GM18505 (cell line): ENCODE measurements around the gene NRXN2.
"Not testable (repeated sequence)": the region's sequence is repeated elsewhere in the genome, so short reads cannot be mapped to it uniquely, and the experiment has no call there.

ENCODE experiments used
- ATAC-seq: cut with Tn5 transposase; IDR thresholded peaks from one replicate; pipeline ENCODE4 v1.9.1; 2021; ENCODE audit not compliant: unreplicated experiment
- POLR2A ChIP-seq: IDR thresholded peaks from 4 replicates; pipeline ENCODE4 v1.6.1; 2011; ENCODE audit warnings: borderline replicate concordance; ENCODE audit not compliant: insufficient read depth, insufficient read length; ENCODE audit errors: extremely low read depth

NRXN2 gene

DNA sequence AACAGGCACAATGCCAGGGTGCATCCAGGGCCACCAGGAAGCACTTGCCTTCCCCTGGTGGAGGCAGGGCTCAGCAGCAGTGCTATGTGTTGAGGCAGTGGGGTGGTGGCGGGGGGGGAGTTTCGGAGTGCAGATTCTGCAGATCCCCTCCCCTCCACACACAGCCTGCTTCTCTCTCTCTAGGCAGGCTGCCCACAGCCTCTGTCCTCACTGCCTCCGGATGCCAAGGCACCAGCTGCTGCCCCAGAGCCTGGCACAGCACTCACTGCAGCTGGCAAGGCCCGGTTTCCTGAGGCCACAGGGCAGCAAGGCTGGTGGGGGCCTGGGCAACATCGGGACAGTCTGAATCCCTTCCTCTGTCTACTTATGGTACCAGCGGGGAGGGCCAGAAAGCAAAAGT is 35.8 kb downstream of the NRXN2 start:
- no peak for ATAC-seq
- no peak for TF ChIP-seq POLR2A

DNA sequence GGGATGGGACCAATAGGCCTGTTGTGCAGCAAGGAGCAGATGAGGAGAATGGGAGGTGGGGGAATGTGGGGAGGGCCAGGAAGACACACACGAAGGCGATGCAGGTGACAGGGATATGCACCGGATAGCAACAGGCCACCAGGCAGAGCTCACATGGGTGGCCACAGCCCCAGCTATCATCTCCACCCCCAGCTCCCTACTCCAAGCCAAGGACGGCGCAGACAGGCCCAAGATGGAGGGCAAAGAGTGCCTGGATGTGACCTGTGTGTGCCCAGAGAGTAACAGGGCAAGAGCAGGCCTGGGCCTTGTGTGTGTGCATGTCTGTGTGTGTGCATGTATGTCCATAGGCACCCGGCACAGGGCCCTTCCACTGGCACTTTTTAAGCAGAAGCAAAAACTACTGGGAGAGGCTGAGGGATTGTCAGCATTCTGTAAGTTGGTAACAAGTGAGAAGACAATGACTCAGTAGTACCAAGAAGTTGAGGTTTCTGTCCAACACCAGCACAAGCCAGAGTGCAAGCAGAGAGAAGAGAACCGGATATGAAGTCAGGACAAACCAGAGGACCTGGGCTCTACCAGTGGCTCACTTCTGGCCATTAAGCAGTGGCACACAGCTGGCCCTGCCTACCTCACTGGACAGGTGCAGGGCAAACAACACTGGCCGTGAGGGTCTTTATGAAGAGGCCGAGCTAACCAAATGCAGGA is 36.4 kb downstream of the NRXN2 start:
- no peak for TF ChIP-seq POLR2A
- ATAC-seq: no peak

DNA sequence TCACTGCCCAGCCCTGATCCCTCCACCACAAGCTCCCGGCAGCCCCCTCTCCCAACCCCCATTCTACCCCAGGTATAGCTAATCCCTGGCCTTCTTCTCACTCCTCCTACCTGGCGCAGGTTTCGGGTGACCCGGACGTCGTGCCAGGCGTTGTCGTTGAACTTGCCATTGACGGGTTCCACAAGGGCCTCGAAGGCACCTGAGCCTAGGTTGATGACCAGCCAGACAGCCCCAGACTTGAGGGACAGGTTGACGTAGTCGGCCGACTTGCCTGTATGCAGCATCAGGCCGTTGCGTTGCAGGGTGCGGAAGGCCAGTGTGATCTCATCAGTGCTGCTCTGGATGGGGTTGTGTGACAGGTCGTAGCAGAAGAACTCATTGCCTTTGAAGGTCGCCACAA is 37.5 kb downstream of the NRXN2 start:
- no peak for ATAC-seq
- no peak for TF ChIP-seq POLR2A

DNA sequence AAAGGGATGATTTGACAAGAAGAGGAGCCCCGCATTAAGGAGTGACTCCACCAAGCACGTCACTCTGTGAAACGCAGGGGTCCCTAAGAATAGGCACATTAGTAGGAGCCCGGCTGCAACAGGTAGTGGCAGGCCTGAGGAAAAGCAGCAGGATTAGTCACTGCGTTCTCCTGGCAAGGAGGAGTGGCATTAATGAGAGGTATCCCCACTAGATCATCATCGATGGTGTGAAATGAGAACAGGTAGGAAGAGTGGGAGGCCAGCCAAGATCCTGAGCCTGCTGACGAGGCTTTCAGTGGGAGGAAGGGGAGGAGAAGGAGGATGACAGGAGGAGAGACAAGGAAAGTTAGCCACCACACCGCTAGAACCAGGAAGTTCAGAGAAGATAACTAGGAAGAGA is 38.6 kb downstream of the NRXN2 start:
- no peak for ATAC-seq
- no peak for TF ChIP-seq POLR2A

DNA sequence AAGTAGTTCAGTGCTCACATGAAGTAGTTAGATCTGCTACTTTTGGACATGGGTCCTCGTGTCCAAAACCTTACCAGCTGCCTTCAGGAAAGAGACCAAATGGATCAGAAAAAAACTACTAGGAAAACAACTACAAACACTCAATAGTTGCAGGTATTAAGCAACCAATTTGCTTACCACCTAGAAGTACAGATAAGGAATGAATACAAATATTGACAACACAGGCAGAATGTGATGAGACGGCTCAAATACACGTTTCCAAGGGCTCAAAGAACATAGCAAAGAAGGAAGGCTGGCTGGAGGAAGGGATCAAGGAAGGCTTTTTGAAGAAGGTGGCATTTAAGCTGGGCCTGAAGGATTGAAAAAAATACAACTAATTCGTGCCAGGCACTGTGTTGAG is 41.8 kb downstream of the NRXN2 start:
- no peak for TF ChIP-seq POLR2A

DNA sequence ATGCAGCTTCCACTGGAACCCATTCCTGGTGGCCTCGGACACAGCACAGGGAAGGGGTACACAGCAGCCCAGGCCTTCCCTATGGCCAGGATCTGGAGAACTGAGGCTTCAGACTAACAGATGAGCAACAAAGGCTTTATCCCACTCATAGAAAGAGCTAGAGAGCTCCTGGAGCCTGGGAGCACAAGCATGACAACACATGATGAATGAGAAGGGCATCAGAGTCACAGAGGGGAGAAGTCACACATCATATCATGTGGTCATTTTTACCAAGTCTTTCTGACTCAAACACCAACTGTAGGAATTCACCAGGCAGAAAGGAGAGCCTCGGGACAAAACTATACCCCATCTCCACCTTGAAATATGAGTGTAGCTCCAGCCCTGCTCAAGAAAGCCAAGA is 43.2 kb downstream of the NRXN2 start:
- no peak for TF ChIP-seq POLR2A
- ATAC-seq: no peak

More for the DNA sequence above, 41.8 kb downstream of the NRXN2 start:
- ATAC-seq: no peak

DNA sequence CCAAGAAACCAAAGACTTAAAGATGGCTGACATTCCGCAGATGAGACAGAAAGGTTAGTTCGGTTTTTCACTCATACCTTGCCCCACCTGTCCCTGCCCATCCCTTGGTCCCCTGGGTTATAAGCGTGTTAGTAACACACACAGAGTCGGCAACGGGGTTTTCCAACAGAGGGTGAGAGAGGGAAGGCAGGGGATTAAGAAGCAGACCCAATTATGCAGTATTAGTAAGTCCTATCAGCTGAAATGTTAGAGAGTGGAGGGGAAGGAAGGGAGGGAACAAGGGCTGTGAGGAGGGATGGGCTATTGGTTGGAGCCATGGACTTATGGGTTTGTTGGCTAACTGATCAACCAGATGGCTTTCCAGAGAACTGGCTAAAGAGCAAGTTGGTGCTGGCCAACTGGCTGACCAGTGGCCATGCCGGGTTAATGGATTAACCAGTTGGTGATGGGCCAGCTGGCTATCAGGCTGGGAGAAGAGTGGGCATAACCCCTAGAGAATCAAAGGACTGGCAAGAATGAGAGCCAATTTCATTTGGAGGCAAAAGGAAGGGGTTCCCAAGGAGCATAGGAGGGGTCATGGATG is 45.5 kb downstream of the NRXN2 start:
- ATAC-seq: no peak

DNA sequence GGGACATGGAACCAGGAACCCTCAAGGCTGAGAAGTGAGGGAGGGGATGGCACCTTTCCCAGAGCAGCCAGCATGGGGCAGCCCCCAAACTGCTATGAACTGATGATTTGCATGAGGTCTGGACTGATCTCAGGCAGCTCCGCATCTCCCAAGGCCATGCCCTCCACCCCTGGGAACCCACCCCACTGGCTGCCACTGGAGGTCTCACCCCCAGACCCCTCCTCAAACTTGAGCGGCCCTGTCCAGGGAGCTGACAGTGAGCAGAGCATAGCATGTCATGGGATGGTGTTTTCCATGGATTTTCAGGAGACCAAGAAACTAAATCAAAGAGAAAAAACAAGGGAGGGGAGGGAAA is 46.8 kb downstream of the NRXN2 start:
- TF ChIP-seq POLR2A: no peak
- ATAC-seq: no peak

More for the DNA sequence above, 45.5 kb downstream of the NRXN2 start:
- TF ChIP-seq POLR2A: no peak

DNA sequence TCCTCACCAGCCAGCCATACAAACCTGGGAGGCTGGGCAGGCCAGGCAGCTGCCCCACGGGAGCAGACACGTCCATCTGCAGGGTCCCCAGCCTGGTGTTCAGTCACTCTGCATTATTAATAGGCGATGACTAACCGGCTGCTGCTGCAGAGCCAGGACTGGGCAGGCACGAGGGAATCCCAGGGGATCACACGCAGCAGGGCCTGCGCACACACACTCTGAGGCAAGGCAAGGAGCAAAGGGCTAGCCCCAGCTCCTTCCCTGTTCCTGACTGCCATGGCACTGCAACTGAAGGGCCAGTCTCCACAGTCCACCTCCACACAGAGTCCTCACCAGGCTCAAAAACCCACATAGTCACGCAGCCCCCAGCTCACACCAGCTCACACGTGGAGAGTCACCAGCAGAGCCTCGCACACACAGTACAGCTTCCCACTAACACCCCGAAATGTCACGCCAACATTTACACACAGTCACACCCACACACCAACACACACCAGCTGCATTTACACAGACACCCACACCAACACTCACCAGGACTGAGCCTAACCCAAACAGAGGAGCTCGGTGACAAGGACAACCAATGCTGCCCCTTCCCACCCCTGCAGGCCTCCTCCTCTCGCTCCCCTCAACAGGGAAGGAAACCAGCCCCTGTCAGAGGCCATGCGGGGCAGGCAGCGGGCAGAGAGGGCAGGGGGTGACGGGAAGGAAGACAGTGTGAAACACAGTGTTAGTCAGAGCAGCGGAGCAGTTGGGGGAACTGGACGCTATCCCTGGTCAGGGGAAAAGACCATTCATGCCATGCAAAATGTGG is 47.3 kb downstream of the NRXN2 start:
- ATAC-seq: no peak

DNA sequence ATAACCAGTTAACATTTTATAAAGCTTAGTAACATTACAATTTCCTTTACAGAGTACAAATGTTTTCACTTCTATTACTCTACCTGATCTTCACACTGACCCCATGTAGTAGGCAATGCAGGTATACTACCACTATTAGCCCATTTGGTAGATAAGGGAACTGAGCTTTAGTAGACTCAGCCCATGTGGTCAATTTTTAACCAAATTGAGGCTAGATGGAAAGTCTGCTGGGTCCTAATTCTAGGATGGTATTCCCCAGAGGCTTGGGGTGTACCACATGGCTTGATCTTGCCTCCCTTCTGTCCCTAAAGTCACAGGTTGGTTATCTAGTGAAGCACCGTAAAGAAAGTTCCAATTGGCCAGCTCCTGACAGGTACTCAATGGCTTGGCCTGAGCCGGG is 48.2 kb downstream of the NRXN2 start:
- ATAC-seq: no peak

More for the DNA sequence above, 47.3 kb downstream of the NRXN2 start:
- no peak for TF ChIP-seq POLR2A

DNA sequence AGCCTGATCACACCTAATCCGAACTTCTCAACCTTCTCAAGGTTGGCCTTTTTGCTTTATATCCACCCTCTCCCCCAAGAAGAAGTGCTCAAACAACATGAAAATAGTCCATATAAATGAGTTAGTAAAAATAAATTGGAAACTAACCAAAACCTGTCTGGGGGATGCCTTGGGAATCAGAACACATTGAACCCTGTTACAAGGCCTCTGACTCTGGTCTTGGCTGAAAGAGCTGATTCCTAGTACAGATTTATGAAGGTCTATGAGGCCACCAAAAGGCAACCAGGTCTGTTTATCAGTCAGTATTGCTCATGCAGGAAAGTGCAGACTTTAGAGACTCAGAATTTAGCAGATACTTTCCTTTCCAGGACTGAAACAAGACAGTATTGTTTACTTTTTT is 49.7 kb downstream of the NRXN2 start:
- no peak for ATAC-seq

More for the DNA sequence above, 48.2 kb downstream of the NRXN2 start:
- TF ChIP-seq POLR2A: no peak

DNA sequence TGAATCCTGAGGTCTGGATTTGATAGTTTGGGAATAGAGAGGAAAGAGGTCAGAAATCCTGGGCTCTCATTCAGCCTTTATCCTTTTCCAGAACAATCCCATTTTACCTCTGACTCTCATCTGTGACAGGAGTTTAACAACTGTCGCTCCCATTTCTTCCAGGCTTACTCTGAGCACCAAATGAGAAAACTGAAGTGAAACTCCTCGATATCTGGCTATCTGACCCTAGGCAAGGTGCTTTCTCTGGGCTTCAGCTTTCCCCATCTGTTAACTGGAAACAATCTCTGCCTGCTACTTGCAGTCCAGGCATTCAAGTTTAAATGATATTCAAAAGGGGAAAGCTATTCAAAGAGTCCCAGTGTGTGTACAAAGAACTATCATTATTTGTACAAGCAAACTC is 50.1 kb downstream of the NRXN2 start:
- no peak for TF ChIP-seq POLR2A
- ATAC-seq: no peak

More for the DNA sequence above, 49.7 kb downstream of the NRXN2 start:
- TF ChIP-seq POLR2A: no peak

DNA sequence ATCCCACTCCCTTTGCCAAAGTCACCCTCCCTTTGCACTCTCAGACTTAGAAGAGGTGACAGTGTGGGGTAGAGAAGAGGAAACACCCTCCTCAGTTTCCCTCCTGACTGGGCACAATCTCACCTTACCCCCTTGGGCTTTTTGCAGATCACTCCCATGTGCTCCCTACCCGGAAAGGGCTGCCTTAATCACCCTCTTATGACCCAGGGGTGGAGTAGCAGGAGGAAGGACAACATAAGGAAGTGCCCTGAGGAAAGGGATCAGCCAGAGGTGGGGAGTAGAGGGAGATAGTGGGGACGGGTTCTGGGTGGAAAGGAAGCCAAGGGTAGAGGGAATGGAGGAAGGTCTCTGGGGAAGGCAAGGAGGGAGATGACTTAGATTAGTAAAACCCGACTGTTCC is 52.0 kb downstream of the NRXN2 start:
- no peak for ATAC-seq
- TF ChIP-seq POLR2A: no peak

DNA sequence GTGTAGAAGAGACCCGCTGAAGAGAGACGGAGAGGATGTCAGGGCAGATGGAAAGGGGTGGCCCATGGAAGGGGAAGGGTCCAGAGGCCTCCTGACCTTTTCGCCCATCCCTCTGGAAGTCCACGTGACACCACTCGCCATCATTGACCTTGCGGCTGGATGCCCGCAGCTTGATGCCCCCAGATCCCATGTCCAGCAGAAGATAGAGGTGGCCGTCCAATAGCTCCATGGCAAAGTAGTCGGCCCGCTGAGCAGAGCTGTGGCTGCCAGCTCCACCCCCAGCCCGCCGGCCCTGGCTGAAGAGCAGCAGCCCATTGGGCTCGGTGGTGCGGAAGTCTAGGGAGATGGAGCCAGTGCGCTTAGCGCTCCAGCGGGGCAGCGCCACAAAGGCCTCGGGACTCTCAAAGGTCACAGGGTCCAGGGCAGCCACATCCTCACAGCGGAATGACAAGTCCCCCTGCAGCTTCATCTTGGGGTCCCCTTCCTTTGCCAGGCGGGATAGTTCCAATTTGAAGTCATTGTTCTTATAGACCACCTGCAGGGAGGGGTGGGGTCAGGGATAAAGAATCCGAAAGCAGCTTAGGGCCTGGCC is 55.7 kb downstream of the NRXN2 start:
- TF ChIP-seq POLR2A: no peak
- no peak for ATAC-seq

DNA sequence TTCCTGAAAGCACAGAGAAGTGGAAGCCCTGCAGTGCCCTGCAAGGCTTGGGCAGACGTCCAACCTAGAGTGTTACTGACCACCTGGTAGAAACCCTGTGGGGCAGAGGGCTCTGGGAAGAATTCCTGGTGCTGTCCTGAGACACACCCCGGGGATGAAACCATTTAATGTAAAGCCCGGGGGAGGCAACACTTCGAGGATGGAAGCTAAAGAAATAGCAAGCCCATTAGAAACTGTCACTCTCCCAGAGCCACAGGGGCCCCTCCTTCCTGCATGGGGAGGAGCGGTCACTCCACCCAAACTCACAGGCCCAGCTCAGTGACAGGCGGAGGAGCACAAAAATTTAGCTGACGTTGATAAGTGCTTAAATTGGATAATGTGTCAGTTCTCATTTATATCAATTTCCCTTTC is 57.6 kb downstream of the NRXN2 start:
- no peak for TF ChIP-seq POLR2A

DNA sequence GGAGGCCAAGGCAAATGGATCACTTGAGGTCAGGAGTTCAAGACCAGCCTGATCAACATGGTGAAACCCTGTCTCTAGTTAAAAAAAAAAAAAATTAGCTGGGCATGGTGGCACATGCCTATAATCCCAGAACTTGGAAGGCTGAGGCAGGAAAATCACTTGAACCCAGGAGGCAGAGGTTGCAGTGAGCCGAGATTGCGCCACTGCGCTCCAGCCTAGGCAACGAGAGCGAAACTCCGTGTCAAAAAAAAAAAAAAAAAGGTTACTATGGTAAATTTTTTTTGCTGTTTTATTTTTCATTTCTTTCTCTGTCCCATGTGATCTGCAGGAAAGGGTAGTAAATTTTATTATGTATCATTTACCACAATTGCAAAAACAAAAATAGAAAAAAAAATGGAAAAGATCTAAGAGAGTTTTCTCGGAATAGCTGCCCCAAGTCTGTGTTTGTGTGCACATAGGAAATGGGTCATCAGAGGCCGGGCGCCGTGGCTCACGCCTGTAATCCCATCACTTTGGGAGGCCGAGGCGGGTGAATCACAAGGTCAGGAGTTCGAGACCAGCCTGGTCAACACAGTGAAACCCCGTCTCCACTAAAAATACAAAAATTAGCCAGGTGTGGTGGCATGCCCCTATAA is 58.6 kb downstream of the NRXN2 start:
- ATAC-seq: not testable (repeated sequence)

More for the DNA sequence above, 57.6 kb downstream of the NRXN2 start:
- no peak for ATAC-seq
